NCI-H524 treated with DMSO at 0.1 percent for 48 hours (cell line): Measurements from ENCODE around the gene STK40.
A peak's percentile ranks its signal among the peaks of the same experiment; 100 is the strongest.

Source experiments
- DNase-seq: peaks from one replicate; lab custom pipeline; 2025; lab: John Stamatoyannopoulos, UW

STK40 gene

DNA sequence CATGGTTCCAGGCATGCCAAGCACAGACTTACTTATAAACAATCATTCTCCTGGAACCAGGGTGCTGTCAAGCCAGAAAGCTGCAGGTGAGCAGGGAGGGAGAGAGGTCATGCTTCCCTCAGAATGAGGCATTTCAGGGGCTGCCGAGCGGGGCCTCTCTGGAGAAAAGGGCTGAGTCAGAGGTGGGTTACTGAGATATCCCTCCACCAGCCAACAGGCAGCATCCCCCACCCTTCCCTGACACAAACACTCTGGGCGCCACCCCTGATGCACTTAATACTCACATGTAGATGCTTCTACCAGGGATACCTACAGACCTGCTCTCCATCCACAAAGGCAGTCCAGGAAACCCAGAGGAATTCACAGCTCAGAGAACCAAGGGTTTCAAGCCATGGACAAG, 13.1 kb downstream of the STK40 start:
- no peak for DNase-seq

DNA sequence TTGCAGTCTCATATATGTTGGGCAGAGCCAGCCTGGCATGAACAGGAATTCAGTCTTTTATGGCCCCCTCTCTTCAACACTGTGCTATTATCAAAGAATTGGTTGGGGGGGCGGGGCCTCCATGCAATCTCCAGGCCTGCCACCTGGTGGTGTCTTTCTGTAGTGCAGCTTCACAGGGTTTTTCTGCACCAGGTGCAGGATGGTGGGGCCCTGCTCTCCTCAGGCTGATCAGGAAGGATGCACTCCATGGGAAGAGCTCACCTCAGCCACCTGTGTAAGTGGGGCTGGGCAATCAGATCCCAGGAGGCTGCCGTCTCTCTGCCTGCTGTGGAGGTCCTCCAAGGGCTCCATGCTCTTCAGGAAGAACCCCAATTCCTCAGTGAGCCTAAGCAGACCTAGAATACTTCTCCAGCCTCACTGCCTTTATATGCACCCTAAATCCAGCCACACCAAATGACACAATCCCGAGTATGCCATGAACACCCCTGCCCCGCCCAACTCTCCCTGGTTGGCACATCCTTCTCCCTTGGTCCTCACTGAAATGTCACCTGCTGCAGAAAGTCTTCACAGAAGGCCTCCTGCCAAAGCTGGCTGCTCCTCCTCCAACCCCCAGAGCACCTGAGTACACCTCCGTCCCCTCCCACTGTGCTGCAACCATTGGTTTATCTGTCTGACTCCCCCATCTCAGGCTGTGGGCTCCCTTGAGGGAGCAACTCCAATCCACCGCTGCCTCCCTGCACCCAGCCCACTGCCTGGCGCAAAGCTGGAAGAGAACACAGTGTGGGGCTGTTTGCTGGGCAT, 16.5 kb downstream of the STK40 start:
- no peak for DNase-seq

DNA sequence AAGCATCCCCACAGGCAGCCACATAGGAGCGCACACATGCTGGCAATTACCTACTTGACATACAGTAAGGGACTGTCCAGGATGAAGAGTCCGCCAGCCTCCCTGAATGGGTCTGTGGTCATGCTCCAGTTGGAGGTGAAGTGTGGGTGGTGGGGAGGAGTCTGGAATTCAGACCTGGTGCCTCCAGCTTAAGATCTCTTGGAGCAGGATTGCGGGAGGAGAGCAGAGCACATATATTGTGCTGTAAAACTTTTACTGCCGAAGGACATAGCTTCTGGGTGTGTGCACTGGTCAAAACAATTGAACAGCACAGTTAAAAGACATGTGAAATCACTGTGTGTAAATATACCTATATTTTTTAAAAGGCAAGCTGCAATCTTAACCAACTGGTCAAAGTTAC, 17.9 kb downstream of the STK40 start:
- DNase-seq, result no peak

DNA sequence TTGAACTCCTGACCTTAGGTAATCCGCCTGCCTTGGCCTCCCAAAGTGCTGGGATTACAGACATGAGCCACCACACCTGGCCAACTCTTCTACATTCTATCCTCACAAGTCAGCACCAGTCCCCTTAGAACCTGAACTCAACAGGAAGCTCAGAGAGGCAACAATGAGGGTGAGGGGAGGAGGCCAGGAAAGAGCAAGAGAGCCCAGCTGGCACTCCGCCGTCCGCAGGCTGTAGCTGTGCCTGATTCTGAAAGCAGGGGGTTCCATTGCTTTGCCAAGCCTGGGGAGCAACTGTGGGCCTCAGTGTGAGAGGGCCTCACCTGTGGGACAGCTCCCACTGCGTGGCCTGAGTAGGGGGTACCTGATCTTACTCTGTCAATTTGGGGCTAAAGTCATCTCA, 18.7 kb downstream of the STK40 start:
- no peak for DNase-seq

DNA sequence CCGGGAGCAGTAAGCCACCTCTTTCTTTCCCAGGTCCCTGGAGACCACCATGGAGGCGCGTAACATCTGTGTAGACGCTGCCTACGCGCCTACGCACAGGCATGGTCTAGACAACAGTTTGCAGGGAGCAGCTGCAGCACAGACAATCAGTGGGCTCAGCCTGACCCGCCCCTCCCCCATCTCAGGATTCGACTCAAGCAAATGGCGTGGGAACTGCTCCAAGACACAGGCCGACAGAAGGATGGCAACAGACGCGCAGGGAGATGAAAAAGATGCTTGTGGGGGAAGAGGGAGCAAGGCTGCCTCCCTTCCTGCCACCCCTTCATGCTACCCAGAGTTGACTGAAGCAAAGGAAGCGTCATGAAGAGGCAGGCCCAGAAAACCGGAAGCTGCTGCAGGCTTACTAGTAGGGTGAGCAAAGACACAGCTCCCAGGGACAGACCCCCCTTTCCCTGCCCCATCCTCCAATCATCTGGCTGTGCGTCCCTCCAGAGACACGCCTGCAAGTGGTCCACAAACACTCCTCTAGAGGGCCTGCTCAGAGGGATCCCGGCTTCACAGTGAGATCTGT, 19.5 kb downstream of the STK40 start:
- DNase-seq, result peak; percentile 83

DNA sequence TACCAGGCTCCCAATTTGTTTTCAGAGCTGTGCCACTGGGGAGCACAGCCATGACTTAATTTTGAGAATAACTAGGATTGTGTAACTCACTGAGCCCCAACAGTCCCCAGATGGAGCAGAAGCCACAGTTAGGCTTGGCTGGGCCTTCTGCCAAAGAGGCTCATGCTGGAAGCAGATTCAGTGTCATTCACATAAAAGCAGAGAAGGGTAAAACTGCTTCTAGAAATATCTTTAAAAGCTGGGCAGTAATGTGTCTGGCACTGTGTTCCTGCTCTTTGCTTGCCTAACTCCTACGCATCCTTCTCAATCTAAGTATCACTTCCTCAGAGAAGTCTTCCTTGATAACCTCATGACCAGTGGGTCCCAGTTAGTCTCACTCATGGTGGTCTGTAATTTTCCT, 20.3 kb downstream of the STK40 start:
- DNase-seq, result no peak

DNA sequence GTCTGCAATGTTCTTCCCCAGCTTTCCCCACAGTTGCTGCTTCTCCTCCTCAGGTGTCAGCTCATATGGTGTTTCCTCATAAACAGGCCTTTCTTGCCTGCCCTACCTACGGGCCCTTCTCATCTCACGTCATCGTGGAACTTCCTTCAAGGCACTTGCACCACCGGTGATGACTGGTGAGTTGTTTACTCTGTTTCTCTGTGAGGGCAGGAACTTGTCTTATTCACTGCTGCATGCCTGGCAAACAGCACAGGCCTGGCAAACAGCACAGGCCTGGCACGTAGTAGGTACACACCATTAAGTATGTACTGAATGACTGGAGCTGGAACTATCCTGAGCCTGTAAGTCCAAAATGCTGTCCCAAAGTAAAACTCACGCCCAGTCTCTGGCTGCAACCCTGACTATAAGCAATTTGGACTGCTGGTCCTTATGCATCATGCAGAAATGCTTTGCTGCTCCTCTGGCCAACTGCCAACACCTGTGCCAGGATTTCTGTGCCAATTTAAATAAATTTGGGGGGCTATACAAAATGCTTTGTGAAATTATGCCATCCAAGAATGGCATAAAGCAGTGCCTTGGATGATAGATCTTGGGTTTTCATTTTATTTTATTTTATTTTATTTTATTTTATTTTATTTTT, 25.7 kb downstream of the STK40 start:
- no peak for DNase-seq

DNA sequence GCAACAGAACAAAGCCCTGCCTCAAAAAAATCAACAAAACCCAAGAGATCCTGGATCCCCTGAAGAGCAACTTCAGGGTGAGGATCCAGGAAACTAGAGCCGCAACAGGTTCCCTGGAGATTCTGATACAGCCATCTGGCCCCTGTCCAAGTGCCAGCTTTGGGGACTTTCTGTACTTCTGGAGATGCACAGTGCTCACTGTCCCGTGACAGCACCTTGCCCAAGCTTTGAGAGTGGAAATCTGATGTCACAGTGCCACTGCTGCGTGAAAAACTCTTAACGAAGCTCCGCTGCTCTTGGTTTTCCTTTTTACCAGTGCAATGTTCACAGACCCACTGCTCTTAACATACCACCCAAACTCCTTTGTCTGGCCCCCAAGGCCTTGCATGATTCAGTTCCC, 26.3 kb downstream of the STK40 start:
- no peak for DNase-seq

DNA sequence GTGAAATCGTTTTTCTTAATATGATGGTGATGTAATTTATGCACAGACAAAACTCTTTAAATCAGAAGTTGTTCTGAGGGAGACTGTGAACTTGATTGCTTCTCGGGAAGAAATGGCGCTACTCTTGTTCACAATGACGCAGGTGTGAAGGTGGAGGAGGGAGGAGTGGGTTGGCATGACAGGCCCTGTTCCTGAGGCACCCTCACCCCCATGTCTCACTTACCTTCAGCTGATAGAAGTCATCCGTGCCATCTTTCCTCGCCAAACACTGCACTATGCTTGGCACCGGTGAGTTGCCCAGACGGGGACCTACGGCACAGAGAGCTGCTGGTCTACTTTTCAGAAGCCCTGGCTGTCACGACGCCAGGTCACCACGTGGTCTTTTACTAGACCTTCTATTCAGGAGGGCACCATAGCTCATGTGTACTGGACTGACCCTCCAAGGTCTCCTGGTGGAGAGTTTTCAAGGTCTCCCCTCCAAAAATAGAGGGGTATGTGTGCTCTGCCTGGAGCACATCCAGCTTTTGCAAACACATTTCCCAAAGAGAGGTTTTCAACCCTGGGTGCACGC, 27.1 kb downstream of the STK40 start:
- DNase-seq, result no peak

DNA sequence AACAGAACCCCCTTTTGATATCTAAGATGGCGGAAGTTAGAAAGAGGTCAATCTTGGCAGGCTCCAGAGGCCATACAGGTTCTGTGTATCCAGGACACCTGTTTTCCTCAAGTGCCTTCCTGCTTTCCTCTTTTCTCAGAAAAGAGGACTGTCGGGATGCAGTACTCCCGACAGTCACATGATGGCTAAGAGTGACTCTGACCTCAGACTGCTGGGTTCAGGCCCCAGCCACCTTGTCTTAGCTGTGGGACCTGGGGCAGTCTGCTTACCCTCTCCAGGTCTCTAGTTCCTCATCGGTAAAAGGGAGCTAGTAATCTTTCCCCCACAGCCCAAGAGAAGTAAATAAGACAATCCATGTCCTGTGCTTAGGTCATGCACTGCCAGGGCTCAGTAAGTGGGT, 29.9 kb downstream of the STK40 start:
- no peak for DNase-seq

DNA sequence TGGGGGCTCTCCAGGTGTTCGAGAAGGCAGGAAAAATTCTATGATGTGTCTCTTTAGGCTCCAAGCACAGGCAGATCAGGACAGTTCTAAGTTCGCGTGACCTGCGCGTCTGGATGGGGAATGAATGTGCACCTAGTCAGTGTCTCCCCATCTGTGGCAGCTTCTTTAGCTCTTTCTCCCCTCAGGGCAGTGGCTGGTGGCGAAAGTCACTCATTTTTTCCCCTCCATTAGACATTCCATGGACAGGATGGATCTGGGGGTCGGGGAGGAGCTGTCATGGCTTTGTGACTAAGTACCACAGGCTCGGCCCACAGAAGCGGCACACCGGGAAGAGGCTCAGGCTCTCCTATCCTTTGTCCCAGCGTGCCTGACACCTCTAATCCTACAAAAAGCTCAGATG, 31.2 kb downstream of the STK40 start:
- DNase-seq, result no peak

DNA sequence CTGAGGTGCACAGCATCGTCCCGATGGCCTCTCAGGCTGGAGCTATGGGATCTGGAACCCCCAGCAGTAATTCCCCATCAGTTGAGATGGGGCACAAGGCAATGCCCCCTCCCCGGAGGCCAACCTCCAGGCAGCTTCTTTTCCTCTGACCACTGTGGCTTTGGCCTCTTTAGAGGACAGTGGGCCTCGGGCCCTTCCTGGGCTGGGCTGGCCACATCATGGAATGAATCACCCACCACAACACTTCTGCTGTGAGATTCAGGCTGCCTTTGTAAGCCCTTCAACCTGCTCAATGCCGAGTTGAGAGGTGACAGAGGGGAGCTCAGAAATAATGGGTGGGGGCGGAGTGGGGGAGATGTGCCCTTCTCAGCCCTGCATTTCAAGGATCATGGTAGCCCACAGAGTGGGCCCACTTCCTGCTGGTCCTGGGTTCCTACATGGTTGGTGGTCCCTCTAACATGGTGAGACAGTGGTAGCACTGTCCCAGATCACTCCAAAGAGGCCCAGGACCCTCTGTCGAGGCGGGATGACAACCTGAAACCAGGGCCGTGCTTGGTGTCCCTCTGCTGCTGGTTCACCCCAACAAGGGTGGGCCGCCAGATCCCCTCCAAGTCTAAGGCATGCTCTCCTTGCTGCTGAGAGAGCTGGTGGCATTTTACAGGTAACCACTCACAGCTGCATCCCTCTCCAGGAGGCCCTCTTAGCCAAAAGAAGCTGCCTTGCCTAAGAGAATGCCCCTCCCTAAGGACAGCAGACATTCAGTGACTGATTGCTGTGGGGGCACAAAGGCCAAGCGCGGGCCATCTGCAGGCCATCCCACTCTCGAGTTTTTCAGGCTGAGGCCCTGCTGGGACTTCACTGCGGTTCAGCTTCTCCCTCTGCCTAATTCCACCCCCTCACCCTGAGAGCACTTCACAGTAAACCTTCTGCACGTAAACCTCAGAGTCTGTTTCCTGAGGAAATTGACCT, 32.5 kb downstream of the STK40 start:
- DNase-seq, result no peak

DNA sequence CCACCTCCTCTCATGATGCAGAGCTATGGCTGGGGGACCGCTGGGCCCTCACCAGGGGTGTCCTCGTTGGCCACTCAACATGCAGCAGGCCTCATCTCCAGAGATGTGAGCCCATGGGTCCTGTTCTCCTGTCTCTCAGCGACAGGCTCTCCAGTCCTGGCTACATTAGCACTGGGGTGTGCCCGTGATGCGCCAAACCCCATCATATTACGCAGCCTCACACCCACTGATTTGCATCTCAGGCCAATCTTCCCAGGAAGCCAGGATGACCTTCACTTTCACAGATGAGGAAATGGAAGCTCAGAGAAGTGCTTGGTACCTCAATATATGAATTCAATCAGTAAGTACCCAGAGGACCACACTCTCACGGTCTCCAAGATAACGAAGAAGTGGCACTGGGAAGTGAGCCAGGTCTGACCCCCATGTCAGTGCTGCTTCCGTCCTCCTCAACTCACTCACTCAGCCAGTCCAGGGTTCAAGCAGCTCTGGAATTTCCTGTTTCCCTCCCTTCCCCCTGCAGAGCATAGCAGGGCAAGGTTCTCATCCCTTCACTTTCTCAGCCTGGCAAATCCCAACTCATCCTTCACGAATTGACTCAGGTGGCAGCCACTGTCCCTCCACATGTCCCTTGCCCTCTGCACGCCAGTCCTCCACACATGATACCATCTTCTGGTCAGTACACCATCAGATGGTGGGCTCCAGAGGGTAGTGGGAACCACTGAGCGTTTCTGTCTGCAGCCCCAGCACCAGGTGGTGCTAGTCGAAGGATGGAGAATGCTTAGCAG, 33.4 kb downstream of the STK40 start:
- DNase-seq, result no peak

DNA sequence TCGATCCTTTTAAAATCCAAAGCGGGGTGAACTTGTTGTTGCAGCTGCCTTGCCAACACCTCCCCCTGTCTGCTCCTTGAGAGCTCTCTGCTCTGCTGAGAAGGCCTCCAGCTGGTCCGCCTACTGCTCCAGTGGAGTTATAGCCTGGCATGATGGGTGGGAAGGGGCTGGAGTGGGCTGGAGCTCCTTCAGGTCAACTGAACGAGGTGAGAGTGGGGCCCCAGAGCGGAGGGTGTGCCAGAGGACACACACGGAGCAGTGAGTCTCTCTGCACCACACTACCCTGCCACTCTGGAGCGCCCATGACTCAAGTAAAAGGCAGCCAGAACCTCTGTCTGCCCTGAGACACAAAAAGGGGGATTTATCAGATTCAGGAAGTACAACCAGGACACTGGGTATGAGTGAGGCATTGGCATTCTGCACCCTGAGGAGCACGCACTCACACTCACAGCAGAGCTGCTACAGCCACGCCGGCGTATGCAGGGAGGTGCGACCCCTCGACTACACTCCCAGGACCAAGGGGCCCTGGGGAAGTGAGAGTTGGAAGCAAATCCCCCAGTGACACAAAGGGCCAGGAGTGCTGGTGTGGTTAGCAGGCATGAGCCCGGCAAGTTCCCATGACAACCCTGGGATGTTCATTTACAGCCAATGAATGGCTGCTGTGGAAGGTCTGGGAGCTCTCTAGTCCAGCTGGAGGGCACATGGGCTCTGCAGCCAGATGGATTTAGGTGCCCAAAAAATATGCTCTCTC, 34.3 kb downstream of the STK40 start:
- DNase-seq, result no peak

DNA sequence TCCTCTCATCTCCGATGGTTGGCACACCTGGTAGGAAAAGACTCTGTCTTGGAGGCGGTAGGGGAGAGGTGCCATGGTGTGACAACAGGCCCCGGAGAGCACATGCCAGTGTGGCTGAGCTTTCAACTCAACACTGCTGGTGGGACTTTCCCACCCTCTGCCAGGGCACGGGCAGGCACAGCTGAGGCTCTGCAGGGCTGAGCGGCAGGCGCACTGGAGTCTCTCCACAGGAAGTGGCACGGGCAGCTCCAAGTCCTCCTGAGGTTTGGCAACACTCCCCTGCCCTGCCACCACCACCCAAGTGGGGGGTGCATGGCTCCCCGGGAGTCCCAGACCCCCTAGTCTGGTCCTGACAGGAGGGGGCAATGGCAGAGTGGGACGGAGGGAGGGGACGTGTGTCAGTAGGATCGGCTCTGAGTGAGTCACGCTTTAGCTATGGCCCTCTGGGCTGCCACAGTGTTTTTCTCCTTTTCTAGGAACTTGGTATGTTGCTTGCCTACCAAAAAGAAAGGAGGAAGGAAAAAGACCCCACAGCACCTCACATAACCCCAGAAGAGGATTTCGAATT, 35.0 kb downstream of the STK40 start:
- no peak for DNase-seq

DNA sequence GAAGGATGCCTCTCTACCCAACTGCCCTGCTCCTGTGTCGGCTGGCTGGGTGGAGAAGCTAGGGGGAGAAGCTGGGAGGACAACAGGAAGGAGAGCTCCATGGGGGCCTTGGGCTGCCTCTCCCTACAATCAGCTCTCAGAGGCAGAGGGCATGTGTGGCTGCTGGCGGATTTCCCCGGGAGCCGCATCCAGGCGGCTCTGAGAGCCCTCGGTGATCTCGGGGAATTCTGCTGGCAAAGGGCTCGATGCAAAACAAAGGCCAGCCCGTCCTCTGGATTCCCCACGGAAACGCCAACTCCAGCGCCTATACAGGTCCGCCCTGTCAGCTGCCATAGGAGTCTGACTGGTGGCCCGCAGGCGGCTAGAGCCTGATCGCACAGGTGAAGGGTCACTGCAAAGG, 35.9 kb downstream of the STK40 start:
- DNase-seq, result no peak

DNA sequence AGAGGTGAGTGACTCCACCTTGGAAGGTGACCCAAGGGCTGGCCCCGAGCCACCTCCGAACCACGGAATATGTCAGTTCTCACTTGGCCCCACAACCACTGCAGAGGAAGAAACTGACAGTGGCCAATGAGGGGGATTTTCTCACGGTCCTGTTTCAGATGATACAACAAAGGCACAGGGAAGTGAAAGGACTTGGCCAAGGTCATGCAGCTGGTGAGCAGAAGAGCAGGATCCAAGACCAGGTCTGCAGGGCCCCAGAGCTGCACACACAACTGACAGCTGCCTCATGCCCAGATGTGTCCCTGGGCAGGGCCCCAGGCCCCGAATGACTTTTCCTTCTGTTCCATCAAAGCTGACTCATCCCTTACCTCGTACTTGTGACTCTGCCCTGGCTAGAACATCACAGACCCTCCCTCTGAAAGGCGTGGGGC, 36.5 kb downstream of the STK40 start:
- DNase-seq, result no peak

DNA sequence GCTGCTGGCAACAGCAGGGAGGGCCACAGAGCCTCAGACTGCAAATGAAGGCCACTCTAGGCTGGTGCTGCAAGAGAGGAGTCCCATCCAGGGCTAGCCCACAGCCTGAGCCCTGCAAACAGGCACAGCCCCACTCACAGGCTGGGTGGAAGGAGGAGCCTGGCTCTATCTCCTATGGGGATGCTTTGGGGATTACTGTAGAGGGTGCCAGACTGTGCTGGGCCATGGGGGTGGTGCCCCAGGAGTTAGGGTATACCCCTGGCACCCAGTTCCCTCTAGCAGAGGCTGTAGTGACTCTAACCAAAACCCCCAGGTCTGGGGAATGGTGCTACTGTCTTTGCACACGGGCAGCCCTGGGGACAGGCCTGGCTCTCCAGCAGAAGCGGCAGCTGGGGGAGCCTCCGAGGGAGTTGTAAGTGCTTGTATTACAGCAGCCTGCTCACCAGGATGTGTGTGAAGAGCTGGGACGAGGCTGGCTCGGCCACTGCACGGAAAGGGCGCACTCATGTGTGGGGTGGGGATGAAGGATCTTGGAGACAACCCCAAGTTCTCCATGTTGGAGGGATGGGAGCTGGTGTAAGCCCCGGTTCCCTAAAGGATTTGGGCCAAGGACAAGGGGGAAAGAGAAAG, 38.9 kb downstream of the STK40 start:
- DNase-seq, result no peak

DNA sequence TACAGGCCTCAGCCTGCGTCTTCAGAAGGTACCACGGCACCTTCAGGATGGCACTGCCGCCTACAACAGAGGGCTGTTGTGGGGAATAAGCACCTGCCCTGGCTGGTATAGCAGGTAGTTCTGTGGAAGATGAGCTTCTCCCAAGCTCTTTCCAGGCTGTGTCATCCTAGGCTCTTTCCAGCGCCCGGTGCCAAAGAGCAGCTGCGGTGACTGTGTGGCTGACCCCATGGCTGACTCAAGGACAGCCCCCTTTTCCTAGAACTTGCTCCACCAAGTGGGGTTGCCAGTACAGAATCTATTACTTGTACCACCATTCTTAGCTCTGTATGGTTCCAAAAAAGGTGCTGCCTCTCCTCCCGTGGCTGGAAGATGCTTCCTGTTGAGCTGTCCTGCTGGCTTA, 40.4 kb downstream of the STK40 start:
- no peak for DNase-seq

DNA sequence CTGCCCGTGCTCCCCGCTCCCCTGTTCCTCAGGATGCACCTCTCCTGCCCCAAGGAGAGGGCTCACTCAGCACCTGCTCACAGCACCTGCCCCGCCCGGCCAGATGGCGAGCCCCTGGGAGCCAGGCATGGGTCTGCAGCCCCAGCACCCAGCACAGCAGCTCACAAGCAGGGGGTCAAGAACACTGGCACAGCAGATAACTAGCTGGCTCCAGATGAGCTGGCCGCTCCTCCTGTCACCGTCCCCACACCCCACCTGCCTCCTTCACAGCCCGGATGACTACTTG, 41.4 kb downstream of the STK40 start:
- no peak for DNase-seq
